T-helper 2 cell (primary cell): Measurements from ENCODE around the gene CORO1C.

Experiments used
- DNase-seq, 5 experiments: peaks; one replicate each; pipeline versions ENCODE4 v3.0.0 to v3.0.0-alpha.2; 2012 to 2022

The CORO1C gene

DNA sequence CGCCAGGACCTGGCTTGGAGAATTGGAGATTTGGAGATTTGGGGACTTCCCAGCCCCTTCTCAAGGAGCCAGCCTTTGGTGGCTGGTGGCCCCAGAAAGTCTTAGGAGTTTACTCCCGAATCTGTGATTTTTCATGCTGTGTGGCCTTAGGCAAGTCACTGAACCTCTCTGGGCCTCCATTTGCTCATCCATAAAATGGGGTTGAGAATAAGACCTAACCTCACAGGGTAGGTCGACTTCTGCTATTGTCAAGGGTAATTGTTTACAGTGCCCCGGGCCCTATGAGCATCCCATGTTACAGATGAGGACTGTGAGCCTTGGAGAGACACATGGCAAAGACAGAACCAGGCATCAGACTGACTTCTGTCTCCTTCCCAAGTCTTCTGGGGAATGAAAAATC, 117.3 kb downstream of the CORO1C start:
- DNase-seq, result no peak

DNA sequence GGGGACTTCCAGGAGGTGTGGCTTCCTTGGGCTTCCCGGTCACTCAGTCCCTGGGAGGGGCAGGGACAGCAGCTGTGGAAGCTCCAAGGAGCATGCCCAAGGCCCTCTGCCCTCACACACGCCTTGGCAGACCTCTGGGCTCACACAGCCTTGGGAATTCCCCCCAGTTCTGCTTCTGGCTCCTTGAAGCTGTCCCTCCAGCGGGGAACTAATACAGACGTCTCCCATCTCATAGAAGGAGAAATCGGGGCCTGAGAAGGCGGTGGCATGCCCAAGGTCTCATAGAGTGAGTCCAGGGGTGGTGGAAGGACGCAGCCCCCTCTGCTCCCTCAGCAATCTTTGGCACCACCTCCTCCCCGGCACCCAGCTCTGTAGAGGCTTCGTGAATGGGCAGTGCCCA, 117.8 kb downstream of the CORO1C start:
- no peak for DNase-seq

DNA sequence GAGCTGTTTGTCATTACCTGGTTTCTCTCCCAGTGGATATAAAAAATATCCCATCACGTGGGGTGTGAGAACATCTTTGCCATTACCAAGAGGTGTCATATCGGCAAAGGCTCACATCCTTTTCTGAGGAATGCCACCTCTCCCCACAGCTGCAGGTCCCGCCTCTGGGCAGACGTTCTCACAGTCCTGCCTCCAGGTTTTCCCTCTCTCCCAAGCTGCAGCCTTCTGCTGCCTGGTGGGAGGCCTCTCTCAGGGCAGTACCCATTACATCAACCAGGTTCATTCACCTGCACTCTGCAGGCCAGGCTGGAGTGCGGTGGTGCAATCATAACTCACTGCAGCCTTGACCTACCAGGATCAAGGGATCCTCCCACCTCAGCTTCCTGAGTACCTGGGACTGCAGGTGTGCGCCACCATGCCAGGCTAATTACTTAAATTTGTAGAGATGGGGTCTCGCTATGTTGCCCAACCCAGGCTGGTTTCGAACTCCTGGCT, 118.5 kb downstream of the CORO1C start:
- DNase-seq, result no peak

DNA sequence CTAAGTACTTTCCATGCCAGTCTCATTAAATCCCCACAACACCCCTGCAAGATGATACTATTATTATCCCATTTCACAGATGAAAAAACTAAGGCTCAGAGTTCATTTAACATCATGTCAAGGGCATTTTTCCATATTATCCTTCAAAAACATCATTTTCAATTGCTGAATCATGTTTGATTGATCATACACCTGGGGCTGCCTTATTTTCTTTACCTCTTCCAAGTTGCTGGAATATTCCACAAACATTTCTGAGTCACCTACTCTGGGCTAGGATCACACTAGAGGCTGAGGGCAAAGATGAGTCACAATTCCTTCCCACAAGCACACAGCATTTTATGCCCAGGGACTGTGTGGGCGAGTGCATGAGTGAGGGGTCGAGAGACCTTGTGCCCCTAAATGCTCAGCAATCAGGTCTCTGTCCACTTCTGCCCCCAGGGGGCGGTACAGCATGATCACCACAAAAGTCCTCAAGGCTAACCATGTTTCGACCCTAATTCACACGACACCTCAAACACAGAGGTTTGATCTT, 119.4 kb downstream of the CORO1C start:
- peak in 4 of 5 experiments; percentile 40 to 52 (median 44) for DNase-seq

DNA sequence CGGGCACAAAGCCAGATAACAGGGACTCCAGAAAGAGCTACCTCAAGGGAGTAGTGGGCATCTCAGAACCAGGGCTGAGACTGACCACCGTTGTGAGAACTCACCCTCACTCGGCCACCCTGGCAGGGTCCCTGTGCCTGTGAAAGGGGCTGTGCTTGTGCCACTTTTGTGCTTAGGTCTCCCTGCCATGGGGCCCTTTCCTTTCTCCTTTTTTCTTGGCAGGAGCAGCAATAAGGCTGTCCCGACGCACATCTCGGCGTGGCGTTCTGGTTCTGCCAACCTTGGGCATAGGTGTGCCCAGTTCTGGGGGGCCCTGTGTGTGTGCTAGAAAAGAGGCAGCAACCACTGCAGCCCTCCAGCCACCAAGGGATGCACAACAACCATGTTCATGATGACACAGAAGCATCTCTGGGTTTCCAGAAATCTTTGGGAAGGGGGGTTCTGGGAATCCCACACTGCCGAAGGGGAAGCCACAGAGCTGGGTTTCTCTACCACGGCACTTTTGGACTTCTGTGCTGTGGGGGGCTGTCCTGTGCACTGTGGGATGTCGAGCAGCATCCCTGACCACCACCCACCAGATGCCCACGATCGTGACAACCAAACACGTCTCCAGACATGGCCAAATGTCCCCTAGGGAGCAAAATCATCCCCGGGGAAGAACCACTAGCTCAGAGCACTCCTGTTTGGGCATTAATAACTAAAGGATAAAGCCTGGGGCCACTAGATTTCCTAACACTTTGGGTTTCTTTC, 120.3 kb downstream of the CORO1C start:
- DNase-seq, result no peak

DNA sequence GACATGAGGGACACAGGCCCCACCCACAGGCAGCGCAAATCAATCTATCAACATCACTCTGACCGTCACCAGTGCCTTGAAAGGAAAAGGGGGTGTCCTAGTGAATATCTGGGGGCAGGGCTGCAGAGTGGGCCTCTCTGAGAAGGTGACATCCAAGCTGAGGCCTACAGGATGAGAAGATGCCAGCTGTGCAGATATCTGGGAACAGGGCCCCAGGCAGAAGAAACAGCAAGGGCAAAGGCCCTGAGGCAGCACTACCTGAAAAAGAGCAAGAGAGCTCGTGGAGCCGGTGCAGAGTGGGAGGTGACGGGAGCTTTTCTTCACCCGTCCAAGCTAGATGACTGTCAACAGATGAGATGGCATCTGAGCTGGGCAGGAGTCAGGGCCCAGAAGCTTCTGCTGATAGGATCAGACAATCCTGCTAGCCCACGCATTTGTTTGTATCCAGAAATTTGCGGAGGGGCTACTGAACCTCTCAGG, 120.9 kb downstream of the CORO1C start:
- no peak for DNase-seq

DNA sequence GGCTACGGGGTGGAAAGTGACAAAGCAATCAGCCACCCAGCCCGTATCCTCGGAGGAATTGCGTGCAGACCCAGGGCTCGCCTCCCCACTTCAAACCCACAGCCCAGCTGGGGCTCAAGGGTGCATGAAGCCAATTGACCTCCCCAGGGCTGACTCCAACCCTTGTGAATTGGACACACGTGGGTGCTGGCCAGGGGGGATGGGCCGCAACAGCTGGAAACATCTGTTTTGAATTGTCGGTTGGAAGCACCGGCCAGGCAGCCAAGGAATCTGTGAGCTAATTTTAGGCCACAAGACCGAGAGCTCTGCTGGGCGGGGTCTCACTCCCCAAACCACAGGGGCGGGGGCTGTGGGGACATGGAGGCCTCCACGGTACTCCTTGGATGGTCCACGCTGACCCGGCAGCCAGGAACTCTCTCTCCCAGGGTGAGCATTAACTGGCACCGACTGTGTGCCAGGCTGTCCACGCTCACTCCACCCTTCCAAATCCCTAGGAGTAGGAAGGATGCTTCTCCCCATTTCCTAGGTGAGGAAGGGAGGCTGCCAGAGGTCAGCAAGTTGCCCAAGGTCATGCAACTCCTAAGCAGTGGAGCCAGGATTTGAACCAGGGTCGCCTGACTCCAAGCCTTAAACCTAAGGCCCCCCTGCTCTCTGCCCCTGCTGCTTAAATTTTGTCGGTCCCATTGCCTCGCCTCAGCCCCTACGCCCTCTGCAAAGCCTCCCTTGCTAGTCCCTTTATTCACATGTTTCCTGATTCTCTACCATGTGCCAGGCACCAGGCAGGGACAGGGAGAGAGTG, 121.6 kb downstream of the CORO1C start:
- DNase-seq, result no peak

DNA sequence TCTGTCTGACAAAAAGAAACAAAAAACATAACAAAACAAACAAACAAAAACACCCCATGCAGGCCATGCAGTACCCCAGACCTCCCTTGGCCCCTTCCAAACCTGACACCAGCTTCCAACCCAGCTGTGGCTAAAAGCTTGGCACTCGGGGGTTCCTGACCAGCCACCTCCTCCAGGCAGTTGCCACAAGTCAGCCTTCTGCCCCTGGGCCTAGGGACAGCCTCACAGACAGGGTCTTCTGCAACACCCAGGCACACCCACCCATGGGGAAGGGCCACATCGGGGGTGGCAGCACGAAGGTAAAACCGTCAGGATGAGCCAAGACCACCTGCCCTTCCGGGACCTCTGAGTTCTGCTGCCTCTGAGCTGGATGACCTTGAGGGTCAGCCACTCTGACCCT, 122.7 kb downstream of the CORO1C start:
- DNase-seq, result no peak

DNA sequence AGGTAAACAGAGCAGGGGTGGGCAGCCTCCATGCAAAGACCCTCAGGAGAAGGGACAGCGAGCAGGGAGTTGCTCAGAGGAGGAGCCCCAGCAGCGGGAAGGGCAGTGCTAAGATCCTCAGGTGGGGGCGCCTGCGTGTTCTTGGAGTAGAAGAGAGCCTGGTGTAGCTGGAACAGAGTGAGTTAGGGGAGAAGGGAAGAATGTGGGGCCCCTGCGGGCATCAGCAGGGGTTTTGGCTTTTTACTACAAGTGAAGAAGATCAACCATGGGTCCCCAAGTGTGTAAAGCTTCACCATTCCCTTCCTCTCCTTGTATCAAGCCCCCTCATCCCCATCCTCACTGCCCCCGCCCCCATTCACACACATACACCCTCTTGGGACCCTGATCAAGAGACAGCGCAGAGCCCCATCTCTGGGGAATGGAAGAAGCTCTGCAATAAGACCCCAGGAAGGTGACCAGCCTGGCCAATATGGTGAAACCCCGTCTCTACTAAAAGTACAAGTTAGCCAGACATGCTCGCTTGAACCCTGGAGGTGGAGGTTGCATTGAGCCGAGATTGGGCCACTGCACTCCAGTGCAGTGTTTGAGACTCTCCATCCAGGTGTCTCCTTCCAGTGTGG, 123.2 kb downstream of the CORO1C start:
- DNase-seq, result no peak

DNA sequence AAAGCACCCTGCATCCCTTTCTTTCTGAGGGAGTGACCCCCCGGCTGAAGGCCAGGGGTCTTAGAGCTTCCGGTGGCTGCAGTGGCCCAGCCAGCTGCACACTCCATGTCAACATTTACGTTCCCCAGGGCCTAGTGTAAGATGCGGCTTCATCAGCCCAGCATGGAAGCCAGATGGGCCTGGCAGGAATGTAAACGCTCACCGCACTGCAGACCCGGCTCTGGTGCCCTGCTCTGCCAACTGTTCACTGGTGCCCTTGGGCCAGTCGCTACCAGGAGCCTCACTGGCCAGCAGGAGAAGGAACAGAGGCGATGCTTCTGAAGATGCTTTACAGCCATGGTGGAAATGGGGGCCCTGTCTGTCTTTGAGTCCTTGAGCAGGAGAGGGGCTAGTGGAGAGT, 124.8 kb downstream of the CORO1C start:
- DNase-seq, result no peak

DNA sequence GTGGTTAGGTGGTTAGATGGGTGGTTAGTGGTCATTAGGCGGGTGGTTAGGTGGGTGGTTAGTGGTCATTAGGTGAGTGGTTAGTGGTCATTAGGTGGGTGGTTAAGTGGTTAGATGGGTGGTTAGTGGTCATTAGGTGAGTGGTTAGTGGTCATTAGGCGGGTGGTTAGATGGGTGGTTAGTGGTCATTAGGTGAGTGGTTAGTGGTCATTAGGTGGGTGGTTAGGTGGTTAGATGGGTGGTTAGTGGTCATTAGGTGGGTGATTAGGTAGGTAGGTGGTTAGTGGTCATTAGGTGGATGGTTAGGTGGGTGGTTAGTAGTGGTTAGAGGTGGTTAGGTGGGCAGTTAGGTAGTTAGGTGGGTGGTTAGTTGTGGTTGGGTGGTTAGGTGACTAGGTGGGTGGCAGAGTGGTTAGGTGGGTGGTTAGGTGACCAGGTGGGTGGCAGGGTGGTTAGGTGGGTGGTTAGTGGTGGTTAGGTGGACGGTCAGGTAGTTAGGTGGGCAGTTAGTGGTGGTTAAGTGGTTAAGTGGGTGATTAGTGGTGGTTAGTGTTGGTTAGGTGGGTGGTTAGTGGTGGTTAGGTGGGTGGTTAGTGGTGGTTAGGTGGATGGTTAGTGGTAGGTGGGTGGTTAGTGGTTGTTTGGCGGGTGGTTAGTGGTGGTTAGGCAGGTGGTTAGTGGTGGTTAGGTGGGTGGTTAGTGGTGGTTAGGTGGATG, 125.5 kb downstream of the CORO1C start:
- DNase-seq, result peak in 1 of 5 experiments; percentile 19

DNA sequence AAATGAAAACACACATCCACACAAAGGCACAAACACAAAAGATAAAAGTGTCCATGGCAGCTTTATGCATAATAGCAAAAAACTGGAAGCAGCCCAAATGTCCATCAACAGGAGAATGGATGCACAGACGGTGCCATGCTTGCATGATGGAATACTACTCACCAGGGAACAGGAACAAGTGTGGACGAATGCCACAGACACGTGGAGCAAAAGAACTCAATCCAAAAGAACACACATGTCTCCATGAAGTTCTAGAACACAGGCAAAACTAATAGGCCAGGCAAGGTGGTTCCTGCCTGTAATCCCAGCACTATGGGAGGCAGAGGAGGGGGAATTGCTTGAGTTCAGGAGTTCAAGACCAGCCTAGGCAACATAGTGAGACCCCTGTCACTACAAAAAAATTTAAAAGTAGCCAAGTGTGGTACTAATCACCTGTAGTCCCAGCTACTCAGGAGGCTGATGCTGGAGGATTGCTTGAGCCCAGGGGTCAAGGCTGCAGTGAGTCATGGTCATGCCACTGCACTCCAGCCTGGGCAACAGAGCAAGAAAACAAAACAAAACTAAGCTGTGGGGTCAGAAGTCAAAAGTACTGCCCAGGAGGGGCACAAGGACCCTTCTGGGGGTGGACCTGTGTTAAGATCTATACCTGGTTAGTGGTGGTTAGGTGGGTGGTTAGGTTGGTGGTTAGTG, 126.2 kb downstream of the CORO1C start:
- no peak for DNase-seq

DNA sequence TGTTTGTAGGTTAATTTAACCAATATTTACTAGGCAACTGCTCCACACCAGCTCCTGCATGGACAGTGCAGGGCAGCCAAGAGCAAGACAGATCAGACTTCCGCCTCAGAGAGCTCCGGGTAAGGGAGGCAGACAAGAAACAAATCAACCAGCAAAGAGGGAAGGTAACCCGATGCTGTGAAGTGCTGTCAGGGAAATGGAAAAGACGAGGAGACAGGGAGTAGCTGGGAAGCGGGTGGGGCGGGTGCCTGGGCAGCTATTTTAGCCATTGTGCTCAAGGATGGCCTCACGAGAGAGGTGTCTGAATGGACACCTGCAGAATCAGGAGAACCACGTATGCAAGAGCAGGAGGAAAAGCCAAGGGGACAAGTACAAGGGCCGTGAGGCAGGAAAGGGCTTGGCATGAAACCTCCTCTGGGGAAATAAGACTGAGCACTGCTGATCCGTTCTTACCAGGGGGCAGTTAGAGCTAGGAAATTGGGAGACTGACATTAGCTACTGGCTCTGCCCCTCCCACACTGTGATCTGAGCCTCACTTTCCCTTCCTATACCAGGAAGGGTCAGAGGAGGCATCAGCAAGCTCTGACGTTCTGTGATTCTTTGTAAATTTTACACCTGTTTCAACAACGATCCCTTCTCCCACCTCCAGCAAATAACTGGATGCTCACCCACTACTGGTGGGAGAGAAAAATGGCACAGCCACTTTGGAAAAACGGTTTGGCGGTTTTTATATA, 126.9 kb downstream of the CORO1C start:
- no peak for DNase-seq

DNA sequence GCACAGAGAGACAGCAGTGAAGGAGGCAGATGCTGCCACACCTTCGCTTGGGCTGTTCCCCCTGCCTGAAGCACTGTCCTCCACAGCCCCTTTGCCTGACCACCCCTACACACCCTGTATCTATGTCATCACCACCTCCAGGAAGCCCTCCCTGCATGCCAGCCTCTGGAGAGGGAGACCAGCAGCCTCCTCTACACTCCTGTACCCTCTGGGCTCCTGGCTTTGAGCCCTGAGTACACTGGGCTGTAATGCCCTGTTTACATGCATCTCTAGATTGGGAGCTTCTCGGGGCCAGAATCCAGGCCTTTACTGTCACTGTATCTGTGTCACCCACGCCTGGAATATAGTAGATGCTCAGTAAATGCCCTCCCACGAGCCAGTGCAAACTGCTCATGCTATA, 127.6 kb downstream of the CORO1C start:
- DNase-seq, result no peak

DNA sequence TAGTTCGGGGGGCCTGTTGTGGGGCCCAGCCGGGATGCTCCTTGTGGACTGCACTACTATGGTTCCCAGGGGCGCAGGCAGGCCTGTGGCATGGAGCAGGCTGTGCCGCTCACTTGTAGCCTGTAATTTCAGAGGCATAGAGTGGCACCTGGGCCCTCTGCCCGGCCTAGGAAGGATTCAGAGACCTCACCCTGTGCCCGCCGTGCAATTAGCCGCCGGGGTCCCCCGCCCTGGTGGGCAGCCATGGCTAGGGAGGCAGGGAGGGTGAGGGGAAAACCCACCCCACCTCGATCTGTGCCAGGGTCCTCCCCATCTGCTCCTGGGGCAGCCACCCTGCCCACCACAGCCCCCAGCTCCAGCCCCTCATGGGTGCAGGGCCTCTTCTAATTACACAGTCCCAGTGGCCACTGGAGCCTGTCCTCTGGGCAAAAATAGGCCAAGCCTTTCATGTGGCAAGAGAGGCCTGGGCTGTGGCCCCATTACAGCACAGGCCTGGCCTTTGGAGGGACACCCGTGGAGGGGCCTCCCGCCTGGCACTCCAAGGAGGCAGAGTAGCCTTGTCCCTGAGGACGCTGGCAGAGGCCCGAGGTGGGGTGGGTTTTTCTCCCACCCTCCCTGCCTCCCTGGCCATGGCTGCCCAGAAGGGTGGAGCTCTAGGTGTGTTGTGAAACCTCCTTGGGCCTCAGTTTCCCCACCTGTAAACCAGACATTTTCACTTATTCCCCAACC, 128.2 kb downstream of the CORO1C start:
- DNase-seq, result no peak

DNA sequence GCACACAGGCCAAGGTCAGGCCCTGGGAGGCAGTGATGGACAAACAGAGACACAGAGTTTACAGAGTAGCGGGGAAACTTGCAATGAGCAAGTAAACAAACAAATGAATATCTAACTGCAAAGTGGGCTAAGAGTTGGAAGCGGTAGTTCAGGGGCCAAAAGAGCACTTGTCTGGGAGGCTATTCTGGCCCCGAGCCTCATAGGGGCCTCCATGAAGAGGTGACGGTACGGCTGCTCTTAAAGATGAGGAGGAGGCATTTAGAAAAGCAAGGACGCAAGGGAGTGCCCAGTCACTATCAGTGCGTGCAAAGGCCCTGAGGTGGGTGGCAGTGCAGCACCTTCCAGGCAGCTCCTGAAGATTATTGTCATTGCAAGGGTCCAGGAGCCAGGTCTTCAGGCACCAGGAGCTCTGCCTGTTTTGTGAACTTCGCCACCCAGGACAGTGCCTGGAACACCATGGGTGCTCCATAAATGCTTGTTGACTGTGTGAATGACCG, 129.1 kb downstream of the CORO1C start:
- DNase-seq, result no peak

DNA sequence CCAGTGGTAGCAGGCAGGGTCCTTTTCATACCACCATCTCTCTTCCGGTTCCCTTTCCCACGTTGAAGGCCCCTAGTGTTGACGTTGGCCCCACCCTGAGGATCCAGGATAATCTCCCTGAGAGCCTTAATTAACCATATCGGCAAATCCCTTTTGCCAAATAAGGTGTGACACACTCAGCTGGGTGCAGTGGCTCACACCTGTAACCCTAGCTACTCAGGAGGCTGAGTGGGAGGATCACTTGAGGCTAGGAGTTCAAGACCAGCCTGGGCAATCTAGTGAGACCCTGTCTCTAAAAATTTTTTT, 130.7 kb downstream of the CORO1C start:
- no peak for DNase-seq

DNA sequence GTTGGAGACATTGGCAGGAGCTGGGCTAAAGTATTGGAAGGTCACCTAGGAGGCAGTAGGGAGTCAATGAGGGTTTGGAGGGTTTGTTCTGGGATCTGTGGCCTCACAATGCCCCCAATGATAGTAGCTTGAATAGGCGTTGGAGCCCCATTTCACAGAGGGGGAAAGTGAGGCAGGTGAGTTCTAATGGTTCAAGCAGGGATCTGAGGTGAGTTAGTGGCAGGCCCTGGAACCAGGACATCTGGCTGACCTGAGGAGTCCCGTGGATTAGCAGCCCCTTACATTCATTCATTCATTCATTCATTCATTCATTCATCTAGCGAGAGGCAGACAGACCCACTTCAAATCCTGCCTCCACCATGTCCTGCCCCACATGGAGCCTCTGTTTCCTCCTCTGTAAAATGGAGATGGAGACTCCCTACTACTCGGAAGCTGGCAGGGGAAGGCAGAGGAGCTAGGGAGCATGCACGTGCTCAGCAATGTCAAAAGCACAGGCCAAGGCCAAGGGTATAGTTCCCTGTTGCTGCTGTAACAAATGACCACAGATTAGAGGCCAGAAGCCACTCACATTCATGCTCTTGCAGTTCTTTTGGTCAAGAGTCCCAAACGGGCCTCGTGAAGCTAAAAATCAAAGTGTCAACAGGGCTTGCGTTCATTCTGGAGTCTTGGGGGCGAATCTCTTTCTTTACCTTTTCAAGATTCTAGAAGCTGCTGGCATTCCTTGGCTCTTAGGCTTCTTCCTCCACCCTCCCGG, 131.2 kb downstream of the CORO1C start:
- DNase-seq, result no peak

DNA sequence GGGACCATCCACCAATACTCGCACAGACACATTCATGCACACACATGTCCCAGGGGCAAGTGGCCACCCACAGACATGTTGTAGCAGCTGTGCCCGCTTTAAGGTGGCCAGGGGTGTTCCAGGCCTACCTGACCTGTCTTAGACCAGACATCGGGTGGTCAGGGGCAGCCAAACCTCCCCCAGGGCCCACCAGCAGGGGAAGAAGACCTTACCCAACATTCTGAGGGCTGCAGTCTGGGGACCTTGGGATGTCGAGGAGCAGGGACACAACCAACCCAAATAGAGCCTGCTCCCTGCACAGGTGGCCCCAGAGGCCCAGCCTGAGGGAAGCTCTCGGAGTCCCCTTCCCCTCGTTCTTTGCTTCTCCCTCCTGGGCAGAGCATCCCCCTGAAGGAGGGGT, 131.8 kb downstream of the CORO1C start:
- no peak for DNase-seq
